ENCODE data around the gene GALNT17.

Gene GALNT17

DNA sequence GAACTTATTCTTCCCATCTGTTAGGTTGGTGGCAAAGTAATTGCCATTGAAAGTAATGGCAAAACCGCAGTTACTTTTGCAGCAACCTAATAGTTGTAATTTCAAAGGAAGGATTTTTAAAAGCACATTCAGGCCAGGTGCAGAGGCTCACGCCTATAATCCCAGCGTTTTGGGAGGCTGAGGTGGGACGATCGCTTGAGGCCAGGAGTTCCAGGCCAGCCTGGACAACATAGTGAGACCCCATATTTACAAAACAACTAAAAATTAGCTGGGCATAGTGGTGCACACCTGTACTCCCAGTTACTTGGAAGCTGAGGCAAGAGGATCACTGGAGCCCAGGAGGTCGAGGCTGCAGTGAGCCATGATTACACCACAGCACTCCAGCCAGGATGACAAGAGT lies 374.9 kb downstream of the GALNT17 start:
- TF ChIP-seq, protein P1, sequence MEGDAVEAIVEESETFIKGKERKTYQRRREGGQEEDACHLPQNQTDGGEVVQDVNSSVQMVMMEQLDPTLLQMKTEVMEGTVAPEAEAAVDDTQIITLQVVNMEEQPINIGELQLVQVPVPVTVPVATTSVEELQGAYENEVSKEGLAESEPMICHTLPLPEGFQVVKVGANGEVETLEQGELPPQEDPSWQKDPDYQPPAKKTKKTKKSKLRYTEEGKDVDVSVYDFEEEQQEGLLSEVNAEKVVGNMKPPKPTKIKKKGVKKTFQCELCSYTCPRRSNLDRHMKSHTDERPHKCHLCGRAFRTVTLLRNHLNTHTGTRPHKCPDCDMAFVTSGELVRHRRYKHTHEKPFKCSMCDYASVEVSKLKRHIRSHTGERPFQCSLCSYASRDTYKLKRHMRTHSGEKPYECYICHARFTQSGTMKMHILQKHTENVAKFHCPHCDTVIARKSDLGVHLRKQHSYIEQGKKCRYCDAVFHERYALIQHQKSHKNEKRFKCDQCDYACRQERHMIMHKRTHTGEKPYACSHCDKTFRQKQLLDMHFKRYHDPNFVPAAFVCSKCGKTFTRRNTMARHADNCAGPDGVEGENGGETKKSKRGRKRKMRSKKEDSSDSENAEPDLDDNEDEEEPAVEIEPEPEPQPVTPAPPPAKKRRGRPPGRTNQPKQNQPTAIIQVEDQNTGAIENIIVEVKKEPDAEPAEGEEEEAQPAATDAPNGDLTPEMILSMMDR (IDR thresholded peaks at IDR 0.05; ENCODE audit: control insufficient read depth, insufficient read depth, low read depth, low read length, missing control alignments) = no peak
- H3K4me3 ChIP-seq (ENCODE audit: control insufficient read depth, low read depth, low read length) = no peak overlapping the region
- no peak for DNase-seq (ENCODE audit: low read depth)

DNA sequence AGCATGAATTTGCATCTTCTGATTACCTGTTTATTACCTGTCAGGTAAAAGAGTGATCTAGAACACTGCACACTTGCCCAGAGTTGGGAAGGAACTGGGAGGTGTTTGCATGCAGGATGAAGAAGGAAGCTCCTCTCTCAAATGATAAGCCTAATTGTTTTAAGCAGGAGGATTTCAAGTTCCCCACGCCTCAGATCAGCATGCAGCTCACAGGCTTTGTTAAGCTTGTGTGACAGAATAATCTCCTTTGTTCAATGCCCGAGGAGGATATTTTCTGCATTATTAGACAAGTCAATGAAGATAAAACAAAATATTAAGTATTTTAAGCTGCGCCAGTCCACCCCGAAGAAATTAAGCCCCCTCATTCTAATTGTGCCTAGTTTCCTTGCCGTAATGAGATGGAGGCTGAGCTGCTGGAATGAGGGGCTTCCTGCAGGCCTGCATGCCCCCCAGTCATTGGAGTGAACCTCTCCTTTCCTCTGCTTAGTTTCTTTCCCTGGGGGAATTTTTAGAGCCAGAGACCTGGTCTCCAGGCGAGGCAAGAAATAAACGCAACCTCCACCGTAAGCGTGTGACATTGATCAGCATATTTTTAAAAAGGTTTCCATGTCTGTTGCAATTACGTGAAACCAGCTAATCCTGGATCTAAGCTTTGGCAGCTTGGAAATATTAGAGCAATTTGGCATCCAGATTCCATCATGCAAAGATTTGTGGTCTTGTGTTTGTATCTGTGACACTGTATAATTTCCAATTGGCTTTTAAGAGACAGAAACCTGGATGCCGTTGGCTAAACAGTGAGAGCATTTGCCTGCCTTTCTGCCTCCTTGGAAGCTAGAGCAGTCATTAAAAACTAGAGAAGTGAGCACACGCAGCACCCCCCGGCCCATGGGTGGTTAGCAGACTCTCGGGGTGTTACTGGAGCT lies 376.0 kb downstream of the GALNT17 start:
- TF ChIP-seq, protein P1 (IDR thresholded peaks at IDR 0.05; ENCODE audit: control insufficient read depth, insufficient read depth, low read depth, low read length, missing control alignments) = no peak
- DNase-seq (ENCODE audit: low read depth) = no peak

DNA sequence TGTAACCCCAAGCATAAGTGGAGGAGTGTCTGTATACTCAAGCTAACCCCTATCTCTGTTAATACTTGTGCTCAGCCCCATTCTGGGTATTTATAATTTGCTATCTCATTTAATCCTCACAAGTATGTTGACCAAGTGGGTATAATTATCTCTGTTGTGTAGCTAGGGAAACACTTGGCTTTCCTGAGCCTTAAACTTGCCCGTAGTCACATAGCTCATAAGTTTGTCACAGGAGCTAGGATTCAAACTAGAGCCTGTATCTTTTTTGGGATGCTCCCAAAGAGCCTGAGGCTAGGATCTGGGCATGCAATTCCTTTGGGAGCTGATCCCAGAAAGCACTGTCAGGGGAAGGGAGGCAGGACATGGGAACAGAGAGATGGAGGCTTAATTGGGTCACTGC lies 377.4 kb downstream of the GALNT17 start:
- H3K4me3 ChIP-seq (ENCODE audit: control insufficient read depth, low read depth, low read length) = no peak overlapping the region
- TF ChIP-seq, protein P1 (IDR thresholded peaks at IDR 0.05; ENCODE audit: control insufficient read depth, insufficient read depth, low read depth, low read length, missing control alignments) = no peak
- DNase-seq (ENCODE audit: low read depth) = no peak

More for the DNA sequence above, 376.0 kb downstream of the GALNT17 start:
- H3K4me3 ChIP-seq (ENCODE audit: control insufficient read depth, low read depth, low read length) = no peak overlapping the region

DNA sequence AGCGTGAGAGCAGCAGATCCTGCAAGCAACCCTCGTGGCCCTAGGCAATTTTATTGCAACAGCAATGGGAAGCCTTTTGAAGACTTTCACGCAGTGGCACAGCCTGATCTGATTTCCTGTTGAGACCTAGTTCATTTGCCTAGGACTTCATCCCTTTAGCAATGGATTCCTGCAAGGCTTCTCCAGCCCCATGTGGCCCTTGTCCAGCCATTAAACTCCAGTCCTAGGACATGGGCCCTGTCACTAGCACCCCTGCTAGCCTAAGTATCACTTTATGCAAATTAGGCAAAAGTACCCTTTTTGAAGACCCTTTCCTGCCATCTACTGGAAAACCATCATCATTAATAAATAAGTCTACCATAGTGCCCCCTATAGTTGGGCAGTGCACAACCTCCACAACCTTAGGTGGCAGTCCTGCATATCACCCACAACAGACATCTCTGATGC lies 379.4 kb downstream of the GALNT17 start:
- TF ChIP-seq, protein P1 (IDR thresholded peaks at IDR 0.05; ENCODE audit: control insufficient read depth, insufficient read depth, low read depth, low read length, missing control alignments) = no peak
- DNase-seq (ENCODE audit: low read depth) = no peak
- no peak overlapping the region for H3K4me3 ChIP-seq (ENCODE audit: control insufficient read depth, low read depth, low read length)

DNA sequence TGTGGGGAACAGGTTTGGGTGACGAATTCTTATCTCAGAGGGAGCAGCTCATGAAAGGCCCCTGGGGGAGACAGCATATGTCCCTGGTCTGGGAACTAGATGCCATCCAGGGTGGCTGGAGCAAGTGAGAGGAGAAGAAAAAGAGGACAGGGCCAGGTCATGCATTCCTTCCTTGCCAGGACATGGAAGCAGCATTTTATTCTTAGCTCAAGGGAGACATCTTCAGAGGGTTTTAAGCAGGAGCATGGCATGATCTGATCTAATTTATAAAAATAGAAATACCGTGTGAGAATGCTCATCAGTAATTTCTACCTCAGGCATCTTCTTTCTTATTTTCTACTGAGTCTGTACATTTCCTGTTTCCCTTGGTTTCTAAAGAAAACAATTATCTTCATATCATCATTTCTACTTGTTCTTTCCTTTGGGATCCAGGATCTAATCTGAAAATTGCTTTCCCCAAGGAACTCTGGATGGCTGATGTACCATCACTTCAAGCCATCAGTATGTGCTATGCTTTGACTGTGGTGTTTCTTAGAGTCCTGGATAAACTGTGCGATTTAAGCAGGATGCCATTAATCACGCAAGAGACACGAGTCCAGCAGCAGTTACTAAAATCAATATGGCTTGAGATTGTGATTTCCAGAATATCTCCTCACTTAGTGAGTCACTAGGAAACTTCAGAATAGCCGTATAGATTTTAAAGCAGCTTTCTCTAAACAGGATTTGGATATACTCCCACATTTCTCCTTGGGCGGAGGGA lies 386.2 kb downstream of the GALNT17 start:
- H3K4me3 ChIP-seq (ENCODE audit: control insufficient read depth, low read depth, low read length) = no peak overlapping the region
- TF ChIP-seq, protein P1 (IDR thresholded peaks at IDR 0.05; ENCODE audit: control insufficient read depth, insufficient read depth, low read depth, low read length, missing control alignments) = no peak
- no peak for DNase-seq (ENCODE audit: low read depth)

DNA sequence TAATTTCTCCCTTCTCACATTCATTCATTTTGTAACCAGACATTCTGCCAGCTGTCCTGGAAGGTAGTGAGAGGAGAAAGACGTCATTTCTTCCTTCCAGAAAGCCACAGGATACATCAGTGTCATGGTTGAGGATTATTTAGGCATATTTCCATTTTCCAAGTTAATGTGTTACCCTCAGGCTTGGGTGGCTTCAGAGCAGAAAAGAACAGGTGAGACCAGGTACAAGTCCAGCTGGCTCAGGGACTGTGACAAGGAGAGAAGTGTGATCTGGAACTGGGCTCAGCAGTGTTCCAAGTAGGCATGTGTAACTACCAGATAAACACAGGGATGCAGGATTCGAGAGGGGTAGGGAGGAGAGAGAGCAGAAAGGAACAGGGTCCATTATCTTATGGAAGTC lies 386.9 kb downstream of the GALNT17 start:
- no peak for DNase-seq (ENCODE audit: low read depth)
- no peak overlapping the region for H3K4me3 ChIP-seq (ENCODE audit: control insufficient read depth, low read depth, low read length)
- TF ChIP-seq, protein P1 (IDR thresholded peaks at IDR 0.05; ENCODE audit: control insufficient read depth, insufficient read depth, low read depth, low read length, missing control alignments) = no peak
